ENCODE results near the gene ZNF469.

DNA sequence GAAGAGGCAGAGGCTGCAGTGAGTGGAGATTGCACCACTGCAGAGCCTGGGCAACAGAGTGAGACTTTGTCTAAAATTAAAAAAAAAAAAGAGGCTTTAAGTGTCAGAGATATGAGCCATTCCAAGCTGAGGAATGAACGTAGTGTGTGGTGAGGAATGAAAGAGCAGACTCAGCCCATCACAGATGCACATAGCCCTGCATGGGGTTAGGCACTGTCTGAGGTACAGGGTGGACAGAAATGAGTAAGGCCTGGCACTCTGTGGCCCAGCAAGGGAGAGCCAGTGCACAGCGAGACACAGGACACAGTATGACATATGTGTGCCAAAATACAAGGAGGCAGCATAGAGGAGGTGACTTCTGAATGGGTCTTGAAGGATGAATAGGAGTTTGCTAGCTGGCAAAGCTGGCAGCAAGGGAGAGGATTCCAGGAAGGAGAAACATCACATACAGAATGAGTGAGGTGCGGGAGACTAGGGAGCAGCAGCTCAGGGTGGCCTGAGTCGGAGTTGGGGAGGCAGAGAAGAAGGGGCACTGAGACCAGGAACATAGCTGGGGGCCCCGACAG, 8.7 kb upstream of the ZNF469 start:
- TF ChIP-seq RXRA (IDR thresholded peaks at IDR 0.05), result no peak
- TF ChIP-seq, protein P1, sequence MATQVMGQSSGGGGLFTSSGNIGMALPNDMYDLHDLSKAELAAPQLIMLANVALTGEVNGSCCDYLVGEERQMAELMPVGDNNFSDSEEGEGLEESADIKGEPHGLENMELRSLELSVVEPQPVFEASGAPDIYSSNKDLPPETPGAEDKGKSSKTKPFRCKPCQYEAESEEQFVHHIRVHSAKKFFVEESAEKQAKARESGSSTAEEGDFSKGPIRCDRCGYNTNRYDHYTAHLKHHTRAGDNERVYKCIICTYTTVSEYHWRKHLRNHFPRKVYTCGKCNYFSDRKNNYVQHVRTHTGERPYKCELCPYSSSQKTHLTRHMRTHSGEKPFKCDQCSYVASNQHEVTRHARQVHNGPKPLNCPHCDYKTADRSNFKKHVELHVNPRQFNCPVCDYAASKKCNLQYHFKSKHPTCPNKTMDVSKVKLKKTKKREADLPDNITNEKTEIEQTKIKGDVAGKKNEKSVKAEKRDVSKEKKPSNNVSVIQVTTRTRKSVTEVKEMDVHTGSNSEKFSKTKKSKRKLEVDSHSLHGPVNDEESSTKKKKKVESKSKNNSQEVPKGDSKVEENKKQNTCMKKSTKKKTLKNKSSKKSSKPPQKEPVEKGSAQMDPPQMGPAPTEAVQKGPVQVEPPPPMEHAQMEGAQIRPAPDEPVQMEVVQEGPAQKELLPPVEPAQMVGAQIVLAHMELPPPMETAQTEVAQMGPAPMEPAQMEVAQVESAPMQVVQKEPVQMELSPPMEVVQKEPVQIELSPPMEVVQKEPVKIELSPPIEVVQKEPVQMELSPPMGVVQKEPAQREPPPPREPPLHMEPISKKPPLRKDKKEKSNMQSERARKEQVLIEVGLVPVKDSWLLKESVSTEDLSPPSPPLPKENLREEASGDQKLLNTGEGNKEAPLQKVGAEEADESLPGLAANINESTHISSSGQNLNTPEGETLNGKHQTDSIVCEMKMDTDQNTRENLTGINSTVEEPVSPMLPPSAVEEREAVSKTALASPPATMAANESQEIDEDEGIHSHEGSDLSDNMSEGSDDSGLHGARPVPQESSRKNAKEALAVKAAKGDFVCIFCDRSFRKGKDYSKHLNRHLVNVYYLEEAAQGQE (IDR thresholded peaks at IDR 0.05), result no peak
- no peak for TF ChIP-seq JUND (IDR thresholded peaks at IDR 0.05)
- TF ChIP-seq, protein P2, sequence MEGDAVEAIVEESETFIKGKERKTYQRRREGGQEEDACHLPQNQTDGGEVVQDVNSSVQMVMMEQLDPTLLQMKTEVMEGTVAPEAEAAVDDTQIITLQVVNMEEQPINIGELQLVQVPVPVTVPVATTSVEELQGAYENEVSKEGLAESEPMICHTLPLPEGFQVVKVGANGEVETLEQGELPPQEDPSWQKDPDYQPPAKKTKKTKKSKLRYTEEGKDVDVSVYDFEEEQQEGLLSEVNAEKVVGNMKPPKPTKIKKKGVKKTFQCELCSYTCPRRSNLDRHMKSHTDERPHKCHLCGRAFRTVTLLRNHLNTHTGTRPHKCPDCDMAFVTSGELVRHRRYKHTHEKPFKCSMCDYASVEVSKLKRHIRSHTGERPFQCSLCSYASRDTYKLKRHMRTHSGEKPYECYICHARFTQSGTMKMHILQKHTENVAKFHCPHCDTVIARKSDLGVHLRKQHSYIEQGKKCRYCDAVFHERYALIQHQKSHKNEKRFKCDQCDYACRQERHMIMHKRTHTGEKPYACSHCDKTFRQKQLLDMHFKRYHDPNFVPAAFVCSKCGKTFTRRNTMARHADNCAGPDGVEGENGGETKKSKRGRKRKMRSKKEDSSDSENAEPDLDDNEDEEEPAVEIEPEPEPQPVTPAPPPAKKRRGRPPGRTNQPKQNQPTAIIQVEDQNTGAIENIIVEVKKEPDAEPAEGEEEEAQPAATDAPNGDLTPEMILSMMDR (IDR thresholded peaks at IDR 0.05; ENCODE audit: low read depth, low read length, missing input control), result no peak
- TF ChIP-seq SP1 (IDR thresholded peaks at IDR 0.05), result no peak
- no peak for TF ChIP-seq NR2F2 (IDR thresholded peaks at IDR 0.05)
- no peak for TF ChIP-seq HNF4G (IDR thresholded peaks at IDR 0.05)
- TF ChIP-seq YY1 (IDR thresholded peaks at IDR 0.05), result no peak
- TF ChIP-seq, protein P3, sequence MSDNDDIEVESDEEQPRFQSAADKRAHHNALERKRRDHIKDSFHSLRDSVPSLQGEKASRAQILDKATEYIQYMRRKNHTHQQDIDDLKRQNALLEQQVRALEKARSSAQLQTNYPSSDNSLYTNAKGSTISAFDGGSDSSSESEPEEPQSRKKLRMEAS (IDR thresholded peaks at IDR 0.05), result no peak
